ENCODE data around the gene EPN3.

The EPN3 gene

GRCh38 chr17:50537721-50538548, 5.4 kb downstream of the EPN3 start:
- in situ Hi-C loops (cut with HindIII; ENCODE audit: low sequenced_read_pairs), result no loop called here
- no peak for DNase-seq (ENCODE audit: low read depth, low spot score)
- no peak overlapping the region for H3K4me3 ChIP-seq (ENCODE audit: low read depth, low read length)
- TF ChIP-seq, protein P1, sequence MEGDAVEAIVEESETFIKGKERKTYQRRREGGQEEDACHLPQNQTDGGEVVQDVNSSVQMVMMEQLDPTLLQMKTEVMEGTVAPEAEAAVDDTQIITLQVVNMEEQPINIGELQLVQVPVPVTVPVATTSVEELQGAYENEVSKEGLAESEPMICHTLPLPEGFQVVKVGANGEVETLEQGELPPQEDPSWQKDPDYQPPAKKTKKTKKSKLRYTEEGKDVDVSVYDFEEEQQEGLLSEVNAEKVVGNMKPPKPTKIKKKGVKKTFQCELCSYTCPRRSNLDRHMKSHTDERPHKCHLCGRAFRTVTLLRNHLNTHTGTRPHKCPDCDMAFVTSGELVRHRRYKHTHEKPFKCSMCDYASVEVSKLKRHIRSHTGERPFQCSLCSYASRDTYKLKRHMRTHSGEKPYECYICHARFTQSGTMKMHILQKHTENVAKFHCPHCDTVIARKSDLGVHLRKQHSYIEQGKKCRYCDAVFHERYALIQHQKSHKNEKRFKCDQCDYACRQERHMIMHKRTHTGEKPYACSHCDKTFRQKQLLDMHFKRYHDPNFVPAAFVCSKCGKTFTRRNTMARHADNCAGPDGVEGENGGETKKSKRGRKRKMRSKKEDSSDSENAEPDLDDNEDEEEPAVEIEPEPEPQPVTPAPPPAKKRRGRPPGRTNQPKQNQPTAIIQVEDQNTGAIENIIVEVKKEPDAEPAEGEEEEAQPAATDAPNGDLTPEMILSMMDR (IDR thresholded peaks at IDR 0.05; ENCODE audit: low read depth, low read length), result no peak

- in situ Hi-C loops (cut with HindIII; ENCODE audit: low sequenced_read_pairs), result no loop called here
- no peak for DNase-seq (ENCODE audit: low read depth, low spot score)
- no peak overlapping the region for H3K4me3 ChIP-seq (ENCODE audit: low read depth, low read length)
- TF ChIP-seq, protein P1 (IDR thresholded peaks at IDR 0.05; ENCODE audit: low read depth, low read length), result no peak
Observed at GRCh38 chr17:50538549-50539410, 6.2 kb downstream of the EPN3 start.

GRCh38 chr17:50539762-50540559, 7.4 kb downstream of the EPN3 start:
- no peak overlapping the region for H3K4me3 ChIP-seq (ENCODE audit: low read depth, low read length)
- in situ Hi-C loops (cut with HindIII; ENCODE audit: low sequenced_read_pairs), result no loop called here
- TF ChIP-seq, protein P1 (IDR thresholded peaks at IDR 0.05; ENCODE audit: low read depth, low read length), result no peak
- DNase-seq (ENCODE audit: low read depth, low spot score), result no peak

DNA sequence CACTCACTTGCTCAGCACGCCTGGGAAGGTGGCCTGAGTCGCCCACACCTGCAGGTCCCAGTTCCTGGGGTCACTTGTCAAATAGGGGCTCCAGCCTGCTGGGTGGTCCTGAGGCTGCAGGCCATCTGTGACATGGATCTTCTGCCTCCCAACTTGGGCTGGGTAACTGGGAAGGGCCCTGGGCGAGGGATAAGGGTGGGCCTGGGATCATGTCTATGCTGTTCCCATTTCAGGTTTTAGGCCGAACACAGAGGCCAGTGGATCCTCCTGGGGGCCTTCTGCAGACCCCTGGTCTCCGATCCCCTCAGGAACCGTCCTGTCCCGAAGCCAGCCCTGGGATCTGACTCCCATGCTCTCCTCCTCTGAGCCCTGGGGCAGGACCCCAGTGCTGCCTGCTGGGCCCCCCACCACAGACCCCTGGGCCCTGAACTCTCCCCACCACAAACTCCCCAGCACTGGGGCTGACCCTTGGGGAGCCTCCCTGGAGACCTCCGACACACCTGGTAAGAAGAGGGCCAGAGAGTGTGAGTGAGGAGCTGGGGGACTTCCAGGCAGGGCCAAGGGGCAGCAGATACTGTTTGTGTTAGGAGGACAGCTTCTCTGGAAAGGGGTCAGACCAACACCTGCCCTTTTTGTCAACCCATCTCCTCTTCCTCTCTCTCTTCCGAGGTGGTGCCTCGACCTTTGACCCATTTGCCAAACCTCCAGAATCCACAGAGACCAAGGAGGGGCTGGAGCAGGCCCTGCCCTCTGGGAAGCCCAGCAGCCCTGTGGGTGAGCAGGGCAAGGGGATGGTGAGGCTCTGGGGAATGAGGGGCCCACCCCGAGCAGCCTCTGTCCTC, 8.2 kb downstream of the EPN3 start:
- TF ChIP-seq, protein P1 (IDR thresholded peaks at IDR 0.05; ENCODE audit: low read depth, low read length), result no peak
- in situ Hi-C loops (cut with HindIII; ENCODE audit: low sequenced_read_pairs), result no loop called here
- DNase-seq (ENCODE audit: low read depth, low spot score), result no peak
- H3K4me3 ChIP-seq (ENCODE audit: low read depth, low read length), result no peak overlapping the region

- TF ChIP-seq, protein P1 (IDR thresholded peaks at IDR 0.05; ENCODE audit: low read depth, low read length), result no peak
- peak overlapping the region; percentile 38 for H3K4me3 ChIP-seq (ENCODE audit: low read depth, low read length)
- no peak for DNase-seq (ENCODE audit: low read depth, low spot score)
- in situ Hi-C loops (cut with HindIII; ENCODE audit: low sequenced_read_pairs), result no loop called here
Observed at GRCh38 chr17:50541402-50541715, 8.8 kb downstream of the EPN3 start.

Measured in astrocyte of the spinal cord (primary cell).